ENCODE measurements around the gene MAPRE3.

DNA sequence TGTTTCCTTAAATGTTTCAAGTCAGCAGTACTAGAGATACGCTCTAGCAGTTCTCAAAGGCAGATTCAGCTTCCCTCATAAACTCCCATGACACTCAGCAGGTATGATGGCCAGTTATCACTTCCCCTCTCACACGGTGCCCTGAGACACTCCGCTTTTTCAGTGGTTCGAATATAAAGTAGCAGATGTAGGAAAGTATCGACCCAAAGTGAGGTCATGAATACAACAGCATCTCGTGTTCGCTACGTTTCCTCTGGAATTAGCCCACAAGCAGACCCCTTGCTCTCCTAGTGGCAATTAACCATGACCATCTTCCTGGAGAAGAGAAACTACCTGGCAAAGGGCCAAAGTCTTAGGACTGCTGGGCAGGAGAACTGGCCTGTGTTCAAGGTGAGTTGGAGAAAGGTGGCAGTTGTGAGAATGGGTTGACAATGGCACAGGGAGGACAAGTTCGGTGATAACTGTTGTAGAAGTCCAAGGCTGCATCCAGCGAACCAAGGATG, 71.8 kb downstream of the MAPRE3 start:
- TF ChIP-seq EZH2phosphoT487 (conservative IDR thresholded peaks at IDR 0.05; ENCODE audit: low read length): no peak
- TF ChIP-seq, protein P1, sequence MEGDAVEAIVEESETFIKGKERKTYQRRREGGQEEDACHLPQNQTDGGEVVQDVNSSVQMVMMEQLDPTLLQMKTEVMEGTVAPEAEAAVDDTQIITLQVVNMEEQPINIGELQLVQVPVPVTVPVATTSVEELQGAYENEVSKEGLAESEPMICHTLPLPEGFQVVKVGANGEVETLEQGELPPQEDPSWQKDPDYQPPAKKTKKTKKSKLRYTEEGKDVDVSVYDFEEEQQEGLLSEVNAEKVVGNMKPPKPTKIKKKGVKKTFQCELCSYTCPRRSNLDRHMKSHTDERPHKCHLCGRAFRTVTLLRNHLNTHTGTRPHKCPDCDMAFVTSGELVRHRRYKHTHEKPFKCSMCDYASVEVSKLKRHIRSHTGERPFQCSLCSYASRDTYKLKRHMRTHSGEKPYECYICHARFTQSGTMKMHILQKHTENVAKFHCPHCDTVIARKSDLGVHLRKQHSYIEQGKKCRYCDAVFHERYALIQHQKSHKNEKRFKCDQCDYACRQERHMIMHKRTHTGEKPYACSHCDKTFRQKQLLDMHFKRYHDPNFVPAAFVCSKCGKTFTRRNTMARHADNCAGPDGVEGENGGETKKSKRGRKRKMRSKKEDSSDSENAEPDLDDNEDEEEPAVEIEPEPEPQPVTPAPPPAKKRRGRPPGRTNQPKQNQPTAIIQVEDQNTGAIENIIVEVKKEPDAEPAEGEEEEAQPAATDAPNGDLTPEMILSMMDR (IDR thresholded peaks at IDR 0.05; ENCODE audit: insufficient read depth, low read length, poor library complexity, severe bottlenecking): no peak
